Tibial artery (tissue), 4 donors: ENCODE data around the gene PTPRD.

Experiments
- DNase-seq, 2 donors: peaks; one replicate each; pipeline ENCODE4 v3.0.0-alpha.2; 2019
- H3K27ac ChIP-seq, 2 donors: fragments of 200-600 bp; sonication (generic) in 1 of 2; 1 replicate in 1 of 2; 2 replicates in 1 of 2; pipeline ENCODE4 v1.5.1; 2018 to 2019; ENCODE audit warnings: mild to moderate bottlenecking in 1 of 2
- H3K27me3 ChIP-seq, 2 donors: fragments of 200-600 bp; sonication (generic) in 1 of 2; one replicate each; pipeline versions ENCODE4 v1.5.1 to v1.6.0; 2016 to 2019
- H3K36me3 ChIP-seq, 3 donors: fragments of 200-600 bp; sonication (generic) in 2 of 3; one replicate each; pipeline ENCODE4 v1.5.1; 2016 to 2019; ENCODE audit warnings: mild to moderate bottlenecking in 2 of 3
- H3K4me1 ChIP-seq, 4 donors: fragments of 200-600 bp; sonication (generic) in 2 of 4; 1 replicate in 3 of 4; 2 replicates in 1 of 4; pipeline ENCODE4 v1.5.1; 2016 to 2019
- H3K4me3 ChIP-seq, 2 donors: fragments of 200-600 bp; sonication (generic) in 1 of 2; 1 replicate in 1 of 2; 2 replicates in 1 of 2; pipeline ENCODE4 v1.5.1; 2018 to 2019; ENCODE audit warnings: mild to moderate bottlenecking in 2 of 2
- H3K9me3 ChIP-seq, 3 donors: fragments of 200-600 bp; sonication (generic) in 1 of 3; one replicate each; pipeline ENCODE4 v1.5.1; 2016 to 2019
- intact Hi-C: fragments of 100-400 bp; cut with DNase I; formaldehyde crosslinking; loops from one replicate; pipeline ENCODE4 v1.15.0; 2023; ENCODE audit warnings: low total_unique reads
- TF ChIP-seq, protein P1 (sequence below), 2 experiments: fragments of 200-600 bp in 1 of 2; fragments of 450-650 bp in 1 of 2; IDR thresholded peaks; one replicate each; pipeline ENCODE4 v1.5.1; 2017 to 2019; ENCODE audit warnings: antibody characterized with exemption in 2 of 2, mild to moderate bottlenecking in 1 of 2, moderate library complexity in 1 of 2

The PTPRD gene

DNA sequence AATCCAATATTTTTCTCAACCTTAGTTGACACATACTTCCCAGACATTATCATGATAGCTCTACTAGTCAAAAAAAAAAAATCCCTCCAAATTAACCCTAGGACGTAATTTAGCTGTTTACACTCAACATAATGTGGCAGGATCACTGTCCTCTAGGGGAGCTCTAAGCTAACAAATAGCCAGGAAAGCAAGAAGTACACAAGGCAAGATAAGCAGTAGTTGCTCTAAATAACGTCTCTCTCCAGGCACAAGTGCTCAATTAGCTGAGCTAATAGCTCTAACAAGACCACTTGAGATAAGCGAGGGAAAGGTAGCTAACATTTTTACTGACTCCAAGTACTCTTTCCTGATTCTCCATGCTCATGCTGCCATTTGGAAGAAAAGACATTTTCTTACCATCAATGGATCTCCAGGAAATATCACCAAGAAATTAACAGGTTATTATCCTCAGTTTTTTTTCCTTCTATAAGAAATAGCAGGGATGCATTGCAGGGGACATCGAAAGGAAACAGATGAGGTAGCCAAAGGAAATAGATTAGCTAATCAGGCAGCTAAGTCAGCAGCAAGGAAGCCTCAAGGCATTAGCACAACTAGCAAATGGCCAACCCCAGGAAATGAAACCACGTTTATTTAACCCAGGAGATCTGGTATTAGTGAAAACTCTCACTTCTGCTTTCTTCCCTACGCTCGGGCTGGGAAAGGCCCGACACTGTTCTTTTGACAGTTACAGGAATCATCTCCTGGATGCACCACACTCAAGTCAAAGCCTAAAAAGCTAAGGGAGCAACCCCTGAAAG, 614.1 kb downstream of the PTPRD start:
- no peak overlapping the region for H3K27ac ChIP-seq
- no peaks in the 10 kb centered on the region for H3K36me3 ChIP-seq
- no peak overlapping the region for H3K4me3 ChIP-seq
- no peaks in the 10 kb centered on the region for H3K4me1 ChIP-seq
- H3K9me3 ChIP-seq, result no peaks in the 10 kb centered on the region
- intact Hi-C loops, result no loop called here
- TF ChIP-seq, protein P1, sequence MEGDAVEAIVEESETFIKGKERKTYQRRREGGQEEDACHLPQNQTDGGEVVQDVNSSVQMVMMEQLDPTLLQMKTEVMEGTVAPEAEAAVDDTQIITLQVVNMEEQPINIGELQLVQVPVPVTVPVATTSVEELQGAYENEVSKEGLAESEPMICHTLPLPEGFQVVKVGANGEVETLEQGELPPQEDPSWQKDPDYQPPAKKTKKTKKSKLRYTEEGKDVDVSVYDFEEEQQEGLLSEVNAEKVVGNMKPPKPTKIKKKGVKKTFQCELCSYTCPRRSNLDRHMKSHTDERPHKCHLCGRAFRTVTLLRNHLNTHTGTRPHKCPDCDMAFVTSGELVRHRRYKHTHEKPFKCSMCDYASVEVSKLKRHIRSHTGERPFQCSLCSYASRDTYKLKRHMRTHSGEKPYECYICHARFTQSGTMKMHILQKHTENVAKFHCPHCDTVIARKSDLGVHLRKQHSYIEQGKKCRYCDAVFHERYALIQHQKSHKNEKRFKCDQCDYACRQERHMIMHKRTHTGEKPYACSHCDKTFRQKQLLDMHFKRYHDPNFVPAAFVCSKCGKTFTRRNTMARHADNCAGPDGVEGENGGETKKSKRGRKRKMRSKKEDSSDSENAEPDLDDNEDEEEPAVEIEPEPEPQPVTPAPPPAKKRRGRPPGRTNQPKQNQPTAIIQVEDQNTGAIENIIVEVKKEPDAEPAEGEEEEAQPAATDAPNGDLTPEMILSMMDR (IDR thresholded peaks at IDR 0.05), result no peak
- H3K27me3 ChIP-seq, result no peaks in the 10 kb centered on the region
- DNase-seq, result no peak

DNA sequence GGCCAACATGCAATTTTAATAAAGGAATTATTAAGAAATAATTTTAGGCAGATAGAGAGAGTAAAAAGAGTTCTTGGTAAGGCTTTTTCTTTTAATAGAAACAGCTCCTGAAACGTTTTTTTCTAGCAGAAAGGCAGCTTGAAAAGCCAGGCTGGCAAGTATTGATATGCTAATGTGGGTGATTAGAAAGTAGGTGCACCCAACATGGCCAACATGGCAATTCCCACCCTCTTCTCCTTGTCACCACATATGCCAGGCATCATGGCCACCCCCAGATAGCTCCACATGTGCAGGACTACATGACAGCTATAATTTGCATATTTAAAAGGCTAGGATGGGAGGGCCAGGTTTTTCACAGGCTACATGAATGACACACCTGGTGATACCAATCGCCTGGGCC, 615.2 kb downstream of the PTPRD start:
- no peaks in the 10 kb centered on the region for H3K36me3 ChIP-seq
- H3K27me3 ChIP-seq, result no peaks in the 10 kb centered on the region
- H3K27ac ChIP-seq, result no peak overlapping the region
- no peaks in the 10 kb centered on the region for H3K4me1 ChIP-seq
- no peaks in the 10 kb centered on the region for H3K9me3 ChIP-seq
- TF ChIP-seq, protein P1 (IDR thresholded peaks at IDR 0.05), result no peak
- no peak overlapping the region for H3K4me3 ChIP-seq
- intact Hi-C loops, result no loop called here
- no peak for DNase-seq

DNA sequence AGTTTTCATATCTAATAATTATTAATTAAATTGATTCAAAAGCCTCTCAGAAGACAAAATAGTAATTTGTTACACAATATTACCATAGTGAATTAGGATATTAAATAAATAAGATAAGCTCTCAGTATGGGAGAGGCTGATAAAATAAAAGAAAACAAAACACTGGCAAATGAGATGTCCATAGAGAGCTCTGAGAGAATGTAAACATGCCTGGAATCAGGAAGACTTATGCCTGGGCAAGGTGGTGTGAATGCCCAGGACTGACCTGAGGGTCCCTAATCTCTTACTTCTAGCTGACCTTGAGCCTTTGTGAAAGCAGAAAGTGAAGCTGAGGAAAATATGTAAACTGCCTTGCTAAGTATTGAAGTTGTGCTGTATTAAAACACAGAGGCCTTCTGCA, 616.5 kb downstream of the PTPRD start:
- no peaks in the 10 kb centered on the region for H3K9me3 ChIP-seq
- H3K36me3 ChIP-seq, result no peaks in the 10 kb centered on the region
- TF ChIP-seq, protein P1 (IDR thresholded peaks at IDR 0.05), result no peak
- H3K27me3 ChIP-seq, result no peaks in the 10 kb centered on the region
- no peak overlapping the region for H3K27ac ChIP-seq
- DNase-seq, result no peak
- no peaks in the 10 kb centered on the region for H3K4me1 ChIP-seq
- intact Hi-C loops, result no loop called here
- H3K4me3 ChIP-seq, result no peak overlapping the region

- no peak for DNase-seq
- Histone ChIP-seq H3K27me3 (no peaks in the 10 kb centered on the region), H3K27ac (no peak overlapping the region), H3K36me3 (no peaks in the 10 kb centered on the region), H3K9me3 (peaks cover 0 to 8% (median 4%) of the 10 kb centered on the region in 3 donors), H3K4me3 (no peak overlapping the region), H3K4me1 (no peaks in the 10 kb centered on the region)
- TF ChIP-seq, protein P1 (IDR thresholded peaks at IDR 0.05), result no peak
- intact Hi-C loops, result no loop called here
These were observed 619.9 kb downstream of the PTPRD start for GRCh38 chr9:9992936-9993335.

DNA sequence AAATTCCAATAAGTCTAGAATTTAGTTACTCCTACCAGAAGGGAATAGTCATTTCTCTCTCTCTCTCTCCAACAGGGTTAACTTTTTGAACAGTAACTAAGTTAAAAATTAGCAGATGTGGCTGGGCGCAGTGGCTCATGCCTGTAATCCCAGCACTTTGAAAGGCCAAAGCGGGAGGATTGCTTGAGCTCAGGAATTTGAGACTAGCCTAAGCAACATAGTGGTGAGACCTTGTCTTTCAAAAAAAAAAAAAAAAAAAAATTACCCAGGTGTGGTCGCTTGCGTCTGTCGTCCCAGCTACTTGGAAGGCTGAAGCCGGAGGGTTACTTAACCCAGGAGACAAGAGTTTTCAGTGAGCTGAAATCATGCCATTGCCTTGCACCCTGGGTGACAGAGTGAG, 639.7 kb downstream of the PTPRD start:
- no peaks in the 10 kb centered on the region for H3K36me3 ChIP-seq
- H3K27me3 ChIP-seq, result no peaks in the 10 kb centered on the region
- intact Hi-C loops, result no loop called here
- no peak overlapping the region for H3K27ac ChIP-seq
- H3K4me1 ChIP-seq, result no peaks in the 10 kb centered on the region
- TF ChIP-seq, protein P1 (IDR thresholded peaks at IDR 0.05), result no peak
- no peak overlapping the region for H3K4me3 ChIP-seq
- DNase-seq, result no peak
- no peaks in the 10 kb centered on the region for H3K9me3 ChIP-seq
